ENCODE results near the gene KCTD16. TPM values are rescaled to one million over a fixed set of nuclear protein-coding genes. Genes with fewer than 3 reads are reported as not detected.

The KCTD16 gene
- polyA plus RNA-seq, 1 donor (not counting 4 experiments of a cell fraction or from before 2014, with no cell fraction given) = 0.04 TPM

DNA sequence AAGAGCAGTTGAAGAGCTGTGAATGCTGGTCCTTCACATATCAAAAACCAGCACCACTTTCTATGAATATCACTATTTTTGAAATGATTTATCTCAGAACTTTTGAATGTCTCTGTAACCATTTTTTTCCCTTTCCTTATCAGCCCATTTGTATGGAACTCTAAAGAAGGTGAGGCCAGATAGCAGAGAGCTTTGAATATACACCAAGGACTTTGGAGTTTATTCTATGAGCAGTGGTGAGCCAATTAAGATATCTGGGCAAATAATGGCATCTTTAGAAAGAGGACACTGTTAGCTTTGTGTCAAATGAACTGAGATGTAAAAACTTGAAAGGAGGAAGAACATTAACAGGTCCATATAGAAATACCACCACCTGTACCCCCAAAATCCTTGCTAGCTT lies 22.0 kb downstream of the KCTD16 start:
- H3K9me1 ChIP-seq (ENCODE audit: control insufficient read depth, extremely low read depth, insufficient read depth, low read length) = no peaks in the 10 kb centered on the region
- no peaks in the 10 kb centered on the region for H3K9me3 ChIP-seq (ENCODE audit: control insufficient read depth, low read depth, low read length)
- H3K27me3 ChIP-seq (ENCODE audit: control insufficient read depth, extremely low read depth, insufficient read depth, low read length) = peaks cover 5% of the 10 kb centered on the region
- dilution Hi-C loops (cut with MboI; ENCODE audit: extremely low pct_ligation_motif_present, low sequenced_read_pairs) = no loop called here
- no peaks in the 10 kb centered on the region for H3K79me2 ChIP-seq (ENCODE audit: control insufficient read depth, insufficient read depth, low read length)
- no peak for TF ChIP-seq EZH2 (IDR thresholded peaks at IDR 0.05; ENCODE audit: low read length)
- TF ChIP-seq, protein P1, sequence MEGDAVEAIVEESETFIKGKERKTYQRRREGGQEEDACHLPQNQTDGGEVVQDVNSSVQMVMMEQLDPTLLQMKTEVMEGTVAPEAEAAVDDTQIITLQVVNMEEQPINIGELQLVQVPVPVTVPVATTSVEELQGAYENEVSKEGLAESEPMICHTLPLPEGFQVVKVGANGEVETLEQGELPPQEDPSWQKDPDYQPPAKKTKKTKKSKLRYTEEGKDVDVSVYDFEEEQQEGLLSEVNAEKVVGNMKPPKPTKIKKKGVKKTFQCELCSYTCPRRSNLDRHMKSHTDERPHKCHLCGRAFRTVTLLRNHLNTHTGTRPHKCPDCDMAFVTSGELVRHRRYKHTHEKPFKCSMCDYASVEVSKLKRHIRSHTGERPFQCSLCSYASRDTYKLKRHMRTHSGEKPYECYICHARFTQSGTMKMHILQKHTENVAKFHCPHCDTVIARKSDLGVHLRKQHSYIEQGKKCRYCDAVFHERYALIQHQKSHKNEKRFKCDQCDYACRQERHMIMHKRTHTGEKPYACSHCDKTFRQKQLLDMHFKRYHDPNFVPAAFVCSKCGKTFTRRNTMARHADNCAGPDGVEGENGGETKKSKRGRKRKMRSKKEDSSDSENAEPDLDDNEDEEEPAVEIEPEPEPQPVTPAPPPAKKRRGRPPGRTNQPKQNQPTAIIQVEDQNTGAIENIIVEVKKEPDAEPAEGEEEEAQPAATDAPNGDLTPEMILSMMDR (optimal IDR thresholded peaks at IDR 0.05 in 1 of 3, IDR thresholded peaks at IDR 0.05 in 1 of 3, conservative IDR thresholded peaks at IDR 0.05 in 1 of 3; ENCODE audit: extremely low read depth in 1 of 3, insufficient read depth in 2 of 3, low read length in 3 of 3) = no peak
- no peak for DNase-seq (ENCODE audit: low read depth, low spot score)
- H4K20me1 ChIP-seq (ENCODE audit: control insufficient read depth, extremely low read depth, insufficient read depth, low read length) = no peaks in the 10 kb centered on the region
- H3K27ac ChIP-seq (ENCODE audit: control insufficient read depth, insufficient read depth, low read length) = no peak overlapping the region
- peaks cover 6% of the 10 kb centered on the region for H3K4me1 ChIP-seq (ENCODE audit: control insufficient read depth, extremely low read depth, insufficient read depth, low read length)
- FAIRE-seq = no peak
- no peak overlapping the region for H3K9ac ChIP-seq (ENCODE audit: control insufficient read depth, extremely low read depth, insufficient read depth, low read length)
- H3K36me3 ChIP-seq (ENCODE audit: control insufficient read depth in 2 of 2, extremely low read depth in 1 of 2, insufficient read depth in 2 of 2, low read length in 2 of 2) = no peaks in the 10 kb centered on the region
- no peak overlapping the region for H3K4me3 ChIP-seq (ENCODE audit: control insufficient read depth in 2 of 3, extremely low read depth in 1 of 3, insufficient read depth in 2 of 3, low read depth in 1 of 3, low read length in 3 of 3)
- H2AFZ ChIP-seq (ENCODE audit: control insufficient read depth, low read length) = no peak overlapping the region
- H3K4me2 ChIP-seq (ENCODE audit: control insufficient read depth, extremely low read depth, insufficient read depth, low read depth, low read length) = no peak overlapping the region

DNA sequence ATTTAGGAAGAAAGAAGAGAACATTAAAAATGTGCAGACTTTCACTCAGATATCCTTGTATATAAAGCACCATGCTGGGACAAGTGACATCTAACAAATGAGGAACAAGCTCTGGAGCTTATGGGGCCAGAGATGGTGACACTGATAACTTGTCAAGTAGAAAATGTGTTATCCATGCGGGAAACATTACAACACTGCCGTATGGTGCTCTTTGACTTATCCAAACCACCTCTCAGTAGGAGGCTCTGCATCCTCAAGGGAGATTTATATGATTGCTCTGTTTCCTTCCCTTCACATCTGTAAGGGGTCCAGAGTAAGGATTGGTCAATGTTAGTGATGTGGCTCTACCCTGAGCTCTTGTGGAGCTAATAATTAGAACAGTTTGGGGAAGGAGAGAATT lies 23.5 kb downstream of the KCTD16 start:
- H2AFZ ChIP-seq (ENCODE audit: control insufficient read depth, low read length) = no peak overlapping the region
- no peaks in the 10 kb centered on the region for H3K9me1 ChIP-seq (ENCODE audit: control insufficient read depth, extremely low read depth, insufficient read depth, low read length)
- no peak overlapping the region for H3K9ac ChIP-seq (ENCODE audit: control insufficient read depth, extremely low read depth, insufficient read depth, low read length)
- no peaks in the 10 kb centered on the region for H3K36me3 ChIP-seq (ENCODE audit: control insufficient read depth in 2 of 2, extremely low read depth in 1 of 2, insufficient read depth in 2 of 2, low read length in 2 of 2)
- no peak overlapping the region for H3K4me3 ChIP-seq (ENCODE audit: control insufficient read depth in 2 of 3, extremely low read depth in 1 of 3, insufficient read depth in 2 of 3, low read depth in 1 of 3, low read length in 3 of 3)
- no peak for TF ChIP-seq EZH2 (IDR thresholded peaks at IDR 0.05; ENCODE audit: low read length)
- TF ChIP-seq, protein P1 (optimal IDR thresholded peaks at IDR 0.05 in 1 of 3, IDR thresholded peaks at IDR 0.05 in 1 of 3, conservative IDR thresholded peaks at IDR 0.05 in 1 of 3; ENCODE audit: extremely low read depth in 1 of 3, insufficient read depth in 2 of 3, low read length in 3 of 3) = no peak
- no peaks in the 10 kb centered on the region for H3K79me2 ChIP-seq (ENCODE audit: control insufficient read depth, insufficient read depth, low read length)
- DNase-seq (ENCODE audit: low read depth, low spot score) (no peak), FAIRE-seq (no peak)
- dilution Hi-C loops (cut with MboI; ENCODE audit: extremely low pct_ligation_motif_present, low sequenced_read_pairs) = no loop called here
- H3K9me3 ChIP-seq (ENCODE audit: control insufficient read depth, low read depth, low read length) = no peaks in the 10 kb centered on the region
- no peaks in the 10 kb centered on the region for H3K4me1 ChIP-seq (ENCODE audit: control insufficient read depth, extremely low read depth, insufficient read depth, low read length)
- no peak overlapping the region for H3K27ac ChIP-seq (ENCODE audit: control insufficient read depth, insufficient read depth, low read length)
- peaks cover 8% of the 10 kb centered on the region for H3K27me3 ChIP-seq (ENCODE audit: control insufficient read depth, extremely low read depth, insufficient read depth, low read length)
- no peak overlapping the region for H3K4me2 ChIP-seq (ENCODE audit: control insufficient read depth, extremely low read depth, insufficient read depth, low read depth, low read length)
- H4K20me1 ChIP-seq (ENCODE audit: control insufficient read depth, extremely low read depth, insufficient read depth, low read length) = no peaks in the 10 kb centered on the region
